ENCODE data around the gene STMN3.
A peak's percentile ranks its signal among the peaks of the same experiment; 100 is the strongest.

The STMN3 gene

DNA sequence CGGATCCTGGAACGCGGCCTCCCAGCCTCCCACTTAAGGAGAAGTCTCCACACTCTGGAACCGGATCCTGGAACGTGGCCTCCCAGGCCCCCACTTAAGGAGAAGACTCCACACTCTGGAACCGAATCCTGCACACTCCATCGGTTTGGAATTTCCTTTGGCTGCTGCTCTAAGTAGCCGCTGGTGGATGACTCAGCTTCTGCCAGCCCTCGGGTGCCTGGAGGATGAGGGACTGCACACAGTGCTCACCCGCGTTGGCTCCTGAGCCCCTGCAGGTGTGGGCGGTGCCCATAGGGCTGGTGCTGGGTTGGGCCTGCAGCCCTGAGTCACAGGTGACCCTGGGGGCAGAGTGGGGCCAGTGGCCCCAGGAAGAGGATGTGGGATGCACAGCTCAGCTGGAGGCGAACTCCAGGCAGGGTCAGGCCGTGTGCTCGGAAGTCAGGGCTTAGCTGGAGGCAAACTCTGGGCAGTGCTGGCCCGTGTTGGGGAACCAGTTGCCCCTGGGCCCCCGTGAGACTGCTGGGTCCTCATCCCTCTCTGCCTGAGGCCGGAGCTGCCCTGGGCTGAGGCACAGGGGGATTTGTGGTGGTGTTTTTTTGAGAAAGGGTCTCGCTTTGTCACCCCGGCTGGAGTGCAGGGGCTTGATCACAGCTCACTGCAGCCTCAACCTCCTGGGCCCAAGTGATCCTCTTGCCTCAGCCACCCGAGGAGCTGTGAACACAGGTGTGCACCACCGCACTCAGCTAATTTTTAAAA is 29.3 kb upstream of the STMN3 start:
- Histone ChIP-seq H3K27ac (ENCODE audit: extremely low read depth, low read depth, low read length) (no peak overlapping the region), H3K9me3 (ENCODE audit: control insufficient read depth, insufficient read depth, low read depth, low read length) (no peaks in the 10 kb centered on the region), H3K36me3 (ENCODE audit: control insufficient read depth in 2 of 2, insufficient read depth in 1 of 2, low read length in 2 of 2) (peaks cover 0 to 21% of the 10 kb centered on the region in 2 experiments; a peak in 2 of 3 replicates), H3K4me3 (ENCODE audit: low read depth, low read length) (no peak overlapping the region), H3K4me1 (ENCODE audit: control insufficient read depth, insufficient read depth, low read length) (no peaks in the 10 kb centered on the region)
- POLR2A ChIA-PET: interaction anchor here (0.6 to 3.1 kb wide), 9 partner anchors 9 to 137 kb away, joined by 3 to 14 read pairs (median 3); partner anchors contain the start of genes HELZ2 and RTEL1
- CTCF ChIA-PET: interaction anchor here (0.6 to 1.2 kb wide), 4 partner anchors 103 to 710 kb away, joined by 3 to 4 read pairs (median 4); partner anchors contain the start of gene PTK6
- TF ChIP-seq ZBTB20 (tag by site-specific recombination; IDR thresholded peaks at IDR 0.05): no peak
- peak; percentile 38; the same call in 1 of the 2 replicates for TF ChIP-seq ZBTB21 (tag by site-specific recombination; IDR thresholded peaks at IDR 0.05)
- peak; percentile 91 for TF ChIP-seq ZFHX2 (tag by site-specific recombination; conservative IDR thresholded peaks at IDR 0.05)
- TF ChIP-seq SP7 (tag by site-specific recombination; IDR thresholded peaks at IDR 0.05): peak; percentile 86
- TF ChIP-seq SCRT2 (tag by site-specific recombination; IDR thresholded peaks at IDR 0.05): peak; percentile 69
- TF ChIP-seq GLIS2 (tag by site-specific recombination; IDR thresholded peaks at IDR 0.05): peak; percentile 83; the same call in 1 of the 2 replicates
- TF ChIP-seq ZXDB (tag by site-specific recombination; IDR thresholded peaks at IDR 0.05): peak; percentile 40; the same call in 1 of the 2 replicates
- TF ChIP-seq ZIC2 (tag by site-specific recombination; IDR thresholded peaks at IDR 0.05): peak; percentile 96
- TF ChIP-seq ZNF423 (tag by site-specific recombination; IDR thresholded peaks at IDR 0.05): no peak
- TF ChIP-seq, protein P1, sequence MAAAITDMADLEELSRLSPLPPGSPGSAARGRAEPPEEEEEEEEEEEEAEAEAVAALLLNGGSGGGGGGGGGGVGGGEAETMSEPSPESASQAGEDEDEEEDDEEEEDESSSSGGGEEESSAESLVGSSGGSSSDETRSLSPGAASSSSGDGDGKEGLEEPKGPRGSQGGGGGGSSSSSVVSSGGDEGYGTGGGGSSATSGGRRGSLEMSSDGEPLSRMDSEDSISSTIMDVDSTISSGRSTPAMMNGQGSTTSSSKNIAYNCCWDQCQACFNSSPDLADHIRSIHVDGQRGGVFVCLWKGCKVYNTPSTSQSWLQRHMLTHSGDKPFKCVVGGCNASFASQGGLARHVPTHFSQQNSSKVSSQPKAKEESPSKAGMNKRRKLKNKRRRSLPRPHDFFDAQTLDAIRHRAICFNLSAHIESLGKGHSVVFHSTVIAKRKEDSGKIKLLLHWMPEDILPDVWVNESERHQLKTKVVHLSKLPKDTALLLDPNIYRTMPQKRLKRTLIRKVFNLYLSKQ (tag by site-specific recombination; IDR thresholded peaks at IDR 0.05; ENCODE audit: borderline replicate concordance): no peak
- TF ChIP-seq, protein P2, sequence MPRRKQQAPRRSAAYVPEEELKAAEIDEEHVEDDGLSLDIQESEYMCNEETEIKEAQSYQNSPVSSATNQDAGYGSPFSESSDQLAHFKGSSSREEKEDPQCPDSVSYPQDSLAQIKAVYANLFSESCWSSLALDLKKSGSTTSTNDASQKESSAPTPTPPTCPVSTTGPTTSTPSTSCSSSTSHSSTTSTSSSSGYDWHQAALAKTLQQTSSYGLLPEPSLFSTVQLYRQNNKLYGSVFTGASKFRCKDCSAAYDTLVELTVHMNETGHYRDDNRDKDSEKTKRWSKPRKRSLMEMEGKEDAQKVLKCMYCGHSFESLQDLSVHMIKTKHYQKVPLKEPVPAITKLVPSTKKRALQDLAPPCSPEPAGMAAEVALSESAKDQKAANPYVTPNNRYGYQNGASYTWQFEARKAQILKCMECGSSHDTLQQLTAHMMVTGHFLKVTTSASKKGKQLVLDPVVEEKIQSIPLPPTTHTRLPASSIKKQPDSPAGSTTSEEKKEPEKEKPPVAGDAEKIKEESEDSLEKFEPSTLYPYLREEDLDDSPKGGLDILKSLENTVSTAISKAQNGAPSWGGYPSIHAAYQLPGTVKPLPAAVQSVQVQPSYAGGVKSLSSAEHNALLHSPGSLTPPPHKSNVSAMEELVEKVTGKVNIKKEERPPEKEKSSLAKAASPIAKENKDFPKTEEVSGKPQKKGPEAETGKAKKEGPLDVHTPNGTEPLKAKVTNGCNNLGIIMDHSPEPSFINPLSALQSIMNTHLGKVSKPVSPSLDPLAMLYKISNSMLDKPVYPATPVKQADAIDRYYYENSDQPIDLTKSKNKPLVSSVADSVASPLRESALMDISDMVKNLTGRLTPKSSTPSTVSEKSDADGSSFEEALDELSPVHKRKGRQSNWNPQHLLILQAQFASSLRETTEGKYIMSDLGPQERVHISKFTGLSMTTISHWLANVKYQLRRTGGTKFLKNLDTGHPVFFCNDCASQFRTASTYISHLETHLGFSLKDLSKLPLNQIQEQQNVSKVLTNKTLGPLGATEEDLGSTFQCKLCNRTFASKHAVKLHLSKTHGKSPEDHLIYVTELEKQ (tag by site-specific recombination; IDR thresholded peaks at IDR 0.05; ENCODE audit: borderline replicate concordance): no peak
- peak; percentile 65 for TF ChIP-seq SP3 (tag by site-specific recombination; IDR thresholded peaks at IDR 0.05)
- TF ChIP-seq, protein P3, sequence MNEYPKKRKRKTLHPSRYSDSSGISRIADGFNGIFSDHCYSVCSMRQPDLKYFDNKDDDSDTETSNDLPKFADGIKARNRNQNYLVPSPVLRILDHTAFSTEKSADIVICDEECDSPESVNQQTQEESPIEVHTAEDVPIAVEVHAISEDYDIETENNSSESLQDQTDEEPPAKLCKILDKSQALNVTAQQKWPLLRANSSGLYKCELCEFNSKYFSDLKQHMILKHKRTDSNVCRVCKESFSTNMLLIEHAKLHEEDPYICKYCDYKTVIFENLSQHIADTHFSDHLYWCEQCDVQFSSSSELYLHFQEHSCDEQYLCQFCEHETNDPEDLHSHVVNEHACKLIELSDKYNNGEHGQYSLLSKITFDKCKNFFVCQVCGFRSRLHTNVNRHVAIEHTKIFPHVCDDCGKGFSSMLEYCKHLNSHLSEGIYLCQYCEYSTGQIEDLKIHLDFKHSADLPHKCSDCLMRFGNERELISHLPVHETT (tag by site-specific recombination; IDR thresholded peaks at IDR 0.05): 0 out of 2 replicates have a peak, but pooled peaks have one; percentile 48
- peak; percentile 45; the same call in 1 of the 2 replicates for TF ChIP-seq KLF10 (tag by site-specific recombination; IDR thresholded peaks at IDR 0.05)
- TF ChIP-seq, protein P4, sequence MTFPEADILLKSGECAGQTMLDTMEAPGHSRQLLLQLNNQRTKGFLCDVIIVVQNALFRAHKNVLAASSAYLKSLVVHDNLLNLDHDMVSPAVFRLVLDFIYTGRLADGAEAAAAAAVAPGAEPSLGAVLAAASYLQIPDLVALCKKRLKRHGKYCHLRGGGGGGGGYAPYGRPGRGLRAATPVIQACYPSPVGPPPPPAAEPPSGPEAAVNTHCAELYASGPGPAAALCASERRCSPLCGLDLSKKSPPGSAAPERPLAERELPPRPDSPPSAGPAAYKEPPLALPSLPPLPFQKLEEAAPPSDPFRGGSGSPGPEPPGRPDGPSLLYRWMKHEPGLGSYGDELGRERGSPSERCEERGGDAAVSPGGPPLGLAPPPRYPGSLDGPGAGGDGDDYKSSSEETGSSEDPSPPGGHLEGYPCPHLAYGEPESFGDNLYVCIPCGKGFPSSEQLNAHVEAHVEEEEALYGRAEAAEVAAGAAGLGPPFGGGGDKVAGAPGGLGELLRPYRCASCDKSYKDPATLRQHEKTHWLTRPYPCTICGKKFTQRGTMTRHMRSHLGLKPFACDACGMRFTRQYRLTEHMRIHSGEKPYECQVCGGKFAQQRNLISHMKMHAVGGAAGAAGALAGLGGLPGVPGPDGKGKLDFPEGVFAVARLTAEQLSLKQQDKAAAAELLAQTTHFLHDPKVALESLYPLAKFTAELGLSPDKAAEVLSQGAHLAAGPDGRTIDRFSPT (tag by site-specific recombination; IDR thresholded peaks at IDR 0.05): peak; percentile 90
- TF ChIP-seq EGR2 (tag by site-specific recombination; IDR thresholded peaks at IDR 0.05; ENCODE audit: low read depth): peak; percentile 92
- TF ChIP-seq, protein P5, sequence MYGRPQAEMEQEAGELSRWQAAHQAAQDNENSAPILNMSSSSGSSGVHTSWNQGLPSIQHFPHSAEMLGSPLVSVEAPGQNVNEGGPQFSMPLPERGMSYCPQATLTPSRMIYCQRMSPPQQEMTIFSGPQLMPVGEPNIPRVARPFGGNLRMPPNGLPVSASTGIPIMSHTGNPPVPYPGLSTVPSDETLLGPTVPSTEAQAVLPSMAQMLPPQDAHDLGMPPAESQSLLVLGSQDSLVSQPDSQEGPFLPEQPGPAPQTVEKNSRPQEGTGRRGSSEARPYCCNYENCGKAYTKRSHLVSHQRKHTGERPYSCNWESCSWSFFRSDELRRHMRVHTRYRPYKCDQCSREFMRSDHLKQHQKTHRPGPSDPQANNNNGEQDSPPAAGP (tag by site-specific recombination; IDR thresholded peaks at IDR 0.05): peak; percentile 29; the same call in 1 of the 2 replicates
- peak; percentile 33; the same call in 1 of the 2 replicates for TF ChIP-seq ZFP69B (tag by site-specific recombination; IDR thresholded peaks at IDR 0.05)
- TF ChIP-seq ZNF600 (tag by site-specific recombination; IDR thresholded peaks at IDR 0.05): peak; percentile 94
- peak; percentile 57; the same call in 1 of the 2 replicates for TF ChIP-seq ZFP37 (tag by site-specific recombination; IDR thresholded peaks at IDR 0.05)
- TF ChIP-seq OSR2 (tag by site-specific recombination; IDR thresholded peaks at IDR 0.05): peak; percentile 35; the same call in 1 of the 2 replicates
- 0 out of 2 replicates have a peak, but pooled peaks have one; percentile 40 for TF ChIP-seq ZNF324 (tag by site-specific recombination; IDR thresholded peaks at IDR 0.05)
- peak; percentile 32 for TF ChIP-seq SP2 (tag by site-specific recombination; IDR thresholded peaks at IDR 0.05)
- TF ChIP-seq, protein P6, sequence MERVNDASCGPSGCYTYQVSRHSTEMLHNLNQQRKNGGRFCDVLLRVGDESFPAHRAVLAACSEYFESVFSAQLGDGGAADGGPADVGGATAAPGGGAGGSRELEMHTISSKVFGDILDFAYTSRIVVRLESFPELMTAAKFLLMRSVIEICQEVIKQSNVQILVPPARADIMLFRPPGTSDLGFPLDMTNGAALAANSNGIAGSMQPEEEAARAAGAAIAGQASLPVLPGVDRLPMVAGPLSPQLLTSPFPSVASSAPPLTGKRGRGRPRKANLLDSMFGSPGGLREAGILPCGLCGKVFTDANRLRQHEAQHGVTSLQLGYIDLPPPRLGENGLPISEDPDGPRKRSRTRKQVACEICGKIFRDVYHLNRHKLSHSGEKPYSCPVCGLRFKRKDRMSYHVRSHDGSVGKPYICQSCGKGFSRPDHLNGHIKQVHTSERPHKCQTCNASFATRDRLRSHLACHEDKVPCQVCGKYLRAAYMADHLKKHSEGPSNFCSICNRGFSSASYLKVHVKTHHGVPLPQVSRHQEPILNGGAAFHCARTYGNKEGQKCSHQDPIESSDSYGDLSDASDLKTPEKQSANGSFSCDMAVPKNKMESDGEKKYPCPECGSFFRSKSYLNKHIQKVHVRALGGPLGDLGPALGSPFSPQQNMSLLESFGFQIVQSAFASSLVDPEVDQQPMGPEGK (tag by site-specific recombination; IDR thresholded peaks at IDR 0.05): peak; percentile 47

Measured in HEK293 (cell line).